HepG2 (cell line): Measurements from ENCODE around the gene THRA. TPM values are rescaled to one million over a fixed set of nuclear protein-coding genes. Genes with fewer than 3 reads are reported as not detected.

ENCODE experiments used
- ARNT2 ChIP-seq: sonication (generic); formaldehyde crosslinking; IDR thresholded peaks from 2 replicates; pipeline ENCODE4 v1.8.0; 2022; ENCODE audit warnings: mild to moderate bottlenecking, low read depth, missing genetic modification reagents, moderate library complexity
- CCAR2 ChIP-seq: fragments of 200-400 bp; formaldehyde crosslinking; optimal IDR thresholded peaks from 2 replicates; pipeline ENCODE3; 2018; ENCODE audit warnings: low read depth, mild to moderate bottlenecking, low read length, moderate library complexity
- CCDC6 ChIP-seq: sonication (generic); formaldehyde crosslinking; IDR thresholded peaks from 2 replicates; pipeline ENCODE4 v1.8.1; 2022; ENCODE audit warnings: mild to moderate bottlenecking, missing genetic modification reagents, moderate library complexity
- DR1 ChIP-seq: sonication (generic); formaldehyde crosslinking; IDR thresholded peaks from 2 replicates; pipeline ENCODE4 v1.8.0; 2021; ENCODE audit warnings: mild to moderate bottlenecking, missing genetic modification reagents, inconsistent platforms
- EP300 ChIP-seq, 3 experiments: sonication (generic) in 1 of 3; formaldehyde crosslinking in 1 of 3; IDR thresholded peaks; 2 replicates each; pipeline versions ENCODE4 v1.5.1 to v1.6.1; 2011 to 2020; ENCODE audit warnings: low read depth in 2 of 3, low read length in 2 of 3, borderline replicate concordance in 1 of 3, improper control_type of control experiment in 1 of 3, mild to moderate bottlenecking in 1 of 3, missing genetic modification reagents in 1 of 3, moderate library complexity in 1 of 3
- EZH2 ChIP-seq: conservative IDR thresholded peaks from 2 replicates; pipeline ENCODE4 v1.6.1; 2012; ENCODE audit warnings: mild to moderate bottlenecking, low read depth, low read length, moderate library complexity
- IRF2 ChIP-seq: IDR thresholded peaks from 2 replicates; pipeline ENCODE4 v1.6.1; 2018; ENCODE audit warnings: missing genetic modification reagents, missing compliant biosample characterization
- KLF15 ChIP-seq: sonication (generic); formaldehyde crosslinking; IDR thresholded peaks from 2 replicates; pipeline ENCODE4 v1.8.1; 2023; ENCODE audit warnings: borderline replicate concordance, mild to moderate bottlenecking, inconsistent platforms, missing genetic modification reagents, mixed read lengths
- NFAT5 ChIP-seq: sonication (generic); formaldehyde crosslinking; IDR thresholded peaks from 2 replicates; pipeline ENCODE4 v1.4.0; 2020; ENCODE audit warnings: missing genetic modification reagents
- REL ChIP-seq: sonication (generic); formaldehyde crosslinking; conservative IDR thresholded peaks from 2 replicates; pipeline ENCODE4 v1.8.0; 2022; ENCODE audit warnings: mild to moderate bottlenecking, missing genetic modification reagents, moderate library complexity
- SMYD3 ChIP-seq: sonication (generic); formaldehyde crosslinking; IDR thresholded peaks from 2 replicates; pipeline ENCODE4 v1.8.1; 2023; ENCODE audit warnings: mild to moderate bottlenecking, missing genetic modification reagents
- SYNCRIP ChIP-seq: fragments of 200-400 bp; formaldehyde crosslinking; IDR thresholded peaks from 2 replicates; pipeline ENCODE4 v1.6.1; 2018; ENCODE audit warnings: mild to moderate bottlenecking, low read depth, low read length; ENCODE audit not compliant: insufficient read depth
- ZNF101 ChIP-seq: sonication (generic); formaldehyde crosslinking; IDR thresholded peaks from 2 replicates; pipeline ENCODE4 v1.4.0; 2020; ENCODE audit warnings: mild to moderate bottlenecking, low read depth, missing genetic modification reagents, borderline replicate concordance
- ZNF569 ChIP-seq: sonication (generic); formaldehyde crosslinking; IDR thresholded peaks from 2 replicates; pipeline ENCODE4 v1.5.0; 2020; ENCODE audit warnings: mild to moderate bottlenecking, missing genetic modification reagents, moderate library complexity, borderline replicate concordance
- ZNF850 ChIP-seq: sonication (generic); formaldehyde crosslinking; conservative IDR thresholded peaks from 2 replicates; pipeline ENCODE4 v1.9.0; 2021; ENCODE audit warnings: mild to moderate bottlenecking, missing genetic modification reagents
- polyA plus RNA-seq, 8 experiments: library from polyadenylated mRNA; depleted of rRNA in 3 of 8; stranded (reverse) in 7 of 8; unstranded in 1 of 8; fragments of >200 nt; fragmentation: Illumina TruSeq in 4 of 8; extraction: Trizol in 4 of 8; gene quantifications; 2 replicates each; pipeline versions ENCODE4 v1.2.1 to v1.2.3, GENCODE V29; 2011 to 2016; ENCODE audit warnings: low read depth in 4 of 8, missing spikeins in 1 of 8, mixed read lengths in 1 of 8; ENCODE audit not compliant: insufficient read depth in 1 of 8
- total RNA-seq, 5 experiments: library from RNA; depleted of rRNA; stranded (reverse); fragments of >200 nt; fragmentation: Illumina TruSeq; extraction: Trizol; gene quantifications; 2 replicates each; pipeline ENCODE4 v1.2.3, GENCODE V29; 2016; ENCODE audit warnings: low read depth in 1 of 5
- TF ChIP-seq, protein P1 (sequence below): sonication (generic); formaldehyde crosslinking; IDR thresholded peaks from 2 replicates; pipeline ENCODE4 v1.5.0; 2020; ENCODE audit warnings: missing genetic modification reagents
- TF ChIP-seq, protein P2 (sequence below): sonication (generic); formaldehyde crosslinking; IDR thresholded peaks from 2 replicates; pipeline ENCODE4 v1.5.0; 2020; ENCODE audit warnings: missing genetic modification reagents

The THRA gene
- total and polyA plus RNA-seq, 2 of the 13 experiments (the other 11 are each of a cell fraction or from before 2014, with no cell fraction given): 8.0 to 9.9 TPM

- TF ChIP-seq ARNT2 (CRISPR knock-in tag) (no peak), KLF15 (CRISPR knock-in tag) (no peak), ZNF850 (CRISPR knock-in tag) (no peak), NFAT5 (no peak), REL (CRISPR knock-in tag) (no peak), SMYD3 (no peak), ZNF569 (no peak), EZH2 (no peak), ZNF101 (CRISPR knock-in tag) (no peak), EP300 (IDR thresholded peaks at IDR 0.05; ENCODE audit: low read depth in 2 of 2, low read length in 2 of 2) (no peak), EP300 (CRISPR knock-in tag; IDR thresholded peaks at IDR 0.05; ENCODE audit: borderline replicate concordance) (no peak), DR1 (no peak), CCDC6 (CRISPR knock-in tag) (no peak), SYNCRIP (no peak), IRF2 (CRISPR knock-in tag) (no peak), CCAR2 (no peak)
- TF ChIP-seq, protein P1, sequence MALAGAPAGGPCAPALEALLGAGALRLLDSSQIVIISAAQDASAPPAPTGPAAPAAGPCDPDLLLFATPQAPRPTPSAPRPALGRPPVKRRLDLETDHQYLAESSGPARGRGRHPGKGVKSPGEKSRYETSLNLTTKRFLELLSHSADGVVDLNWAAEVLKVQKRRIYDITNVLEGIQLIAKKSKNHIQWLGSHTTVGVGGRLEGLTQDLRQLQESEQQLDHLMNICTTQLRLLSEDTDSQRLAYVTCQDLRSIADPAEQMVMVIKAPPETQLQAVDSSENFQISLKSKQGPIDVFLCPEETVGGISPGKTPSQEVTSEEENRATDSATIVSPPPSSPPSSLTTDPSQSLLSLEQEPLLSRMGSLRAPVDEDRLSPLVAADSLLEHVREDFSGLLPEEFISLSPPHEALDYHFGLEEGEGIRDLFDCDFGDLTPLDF (CRISPR knock-in tag): no peak
- TF ChIP-seq, protein P2, sequence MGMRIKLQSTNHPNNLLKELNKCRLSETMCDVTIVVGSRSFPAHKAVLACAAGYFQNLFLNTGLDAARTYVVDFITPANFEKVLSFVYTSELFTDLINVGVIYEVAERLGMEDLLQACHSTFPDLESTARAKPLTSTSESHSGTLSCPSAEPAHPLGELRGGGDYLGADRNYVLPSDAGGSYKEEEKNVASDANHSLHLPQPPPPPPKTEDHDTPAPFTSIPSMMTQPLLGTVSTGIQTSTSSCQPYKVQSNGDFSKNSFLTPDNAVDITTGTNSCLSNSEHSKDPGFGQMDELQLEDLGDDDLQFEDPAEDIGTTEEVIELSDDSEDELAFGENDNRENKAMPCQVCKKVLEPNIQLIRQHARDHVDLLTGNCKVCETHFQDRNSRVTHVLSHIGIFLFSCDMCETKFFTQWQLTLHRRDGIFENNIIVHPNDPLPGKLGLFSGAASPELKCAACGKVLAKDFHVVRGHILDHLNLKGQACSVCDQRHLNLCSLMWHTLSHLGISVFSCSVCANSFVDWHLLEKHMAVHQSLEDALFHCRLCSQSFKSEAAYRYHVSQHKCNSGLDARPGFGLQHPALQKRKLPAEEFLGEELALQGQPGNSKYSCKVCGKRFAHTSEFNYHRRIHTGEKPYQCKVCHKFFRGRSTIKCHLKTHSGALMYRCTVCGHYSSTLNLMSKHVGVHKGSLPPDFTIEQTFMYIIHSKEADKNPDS (CRISPR knock-in tag): no peak
Measured at GRCh38 chr17:40026816-40027613, 35.8 kb upstream of the THRA start (continued).
